ENCODE measurements around the gene CORO2B.

- TF ChIP-seq, protein P1, sequence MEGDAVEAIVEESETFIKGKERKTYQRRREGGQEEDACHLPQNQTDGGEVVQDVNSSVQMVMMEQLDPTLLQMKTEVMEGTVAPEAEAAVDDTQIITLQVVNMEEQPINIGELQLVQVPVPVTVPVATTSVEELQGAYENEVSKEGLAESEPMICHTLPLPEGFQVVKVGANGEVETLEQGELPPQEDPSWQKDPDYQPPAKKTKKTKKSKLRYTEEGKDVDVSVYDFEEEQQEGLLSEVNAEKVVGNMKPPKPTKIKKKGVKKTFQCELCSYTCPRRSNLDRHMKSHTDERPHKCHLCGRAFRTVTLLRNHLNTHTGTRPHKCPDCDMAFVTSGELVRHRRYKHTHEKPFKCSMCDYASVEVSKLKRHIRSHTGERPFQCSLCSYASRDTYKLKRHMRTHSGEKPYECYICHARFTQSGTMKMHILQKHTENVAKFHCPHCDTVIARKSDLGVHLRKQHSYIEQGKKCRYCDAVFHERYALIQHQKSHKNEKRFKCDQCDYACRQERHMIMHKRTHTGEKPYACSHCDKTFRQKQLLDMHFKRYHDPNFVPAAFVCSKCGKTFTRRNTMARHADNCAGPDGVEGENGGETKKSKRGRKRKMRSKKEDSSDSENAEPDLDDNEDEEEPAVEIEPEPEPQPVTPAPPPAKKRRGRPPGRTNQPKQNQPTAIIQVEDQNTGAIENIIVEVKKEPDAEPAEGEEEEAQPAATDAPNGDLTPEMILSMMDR (IDR thresholded peaks at IDR 0.05) = no peak
- TF ChIP-seq POLR2A (IDR thresholded peaks at IDR 0.05) = no peak
These were observed 121.8 kb downstream of the CORO2B start for GRCh38 chr15:68700455-68701123.
